ES-I3 (cell line): ENCODE results near the gene AQP3.

ENCODE experiments used
- H3K36me3 ChIP-seq: 2 replicates; pipeline ENCODE4 v1.6.1; 2013; ENCODE audit warnings: mild to moderate bottlenecking, low read length, control low read depth, moderate library complexity; ENCODE audit not compliant: insufficient read depth
- H3K4me1 ChIP-seq: 2 replicates; pipeline ENCODE4 v1.6.1; 2013; ENCODE audit warnings: mild to moderate bottlenecking, control low read depth, low read length; ENCODE audit not compliant: insufficient read depth
- H3K9ac ChIP-seq: 2 replicates; pipeline ENCODE4 v1.6.1; 2013; ENCODE audit warnings: low read depth, mild to moderate bottlenecking, low read length, moderate library complexity
- H3K9me3 ChIP-seq: 2 replicates; pipeline ENCODE4 v1.6.1; 2013; ENCODE audit warnings: mild to moderate bottlenecking, low read length, moderate library complexity; ENCODE audit not compliant: control insufficient read depth, insufficient read depth

AQP3 gene

DNA sequence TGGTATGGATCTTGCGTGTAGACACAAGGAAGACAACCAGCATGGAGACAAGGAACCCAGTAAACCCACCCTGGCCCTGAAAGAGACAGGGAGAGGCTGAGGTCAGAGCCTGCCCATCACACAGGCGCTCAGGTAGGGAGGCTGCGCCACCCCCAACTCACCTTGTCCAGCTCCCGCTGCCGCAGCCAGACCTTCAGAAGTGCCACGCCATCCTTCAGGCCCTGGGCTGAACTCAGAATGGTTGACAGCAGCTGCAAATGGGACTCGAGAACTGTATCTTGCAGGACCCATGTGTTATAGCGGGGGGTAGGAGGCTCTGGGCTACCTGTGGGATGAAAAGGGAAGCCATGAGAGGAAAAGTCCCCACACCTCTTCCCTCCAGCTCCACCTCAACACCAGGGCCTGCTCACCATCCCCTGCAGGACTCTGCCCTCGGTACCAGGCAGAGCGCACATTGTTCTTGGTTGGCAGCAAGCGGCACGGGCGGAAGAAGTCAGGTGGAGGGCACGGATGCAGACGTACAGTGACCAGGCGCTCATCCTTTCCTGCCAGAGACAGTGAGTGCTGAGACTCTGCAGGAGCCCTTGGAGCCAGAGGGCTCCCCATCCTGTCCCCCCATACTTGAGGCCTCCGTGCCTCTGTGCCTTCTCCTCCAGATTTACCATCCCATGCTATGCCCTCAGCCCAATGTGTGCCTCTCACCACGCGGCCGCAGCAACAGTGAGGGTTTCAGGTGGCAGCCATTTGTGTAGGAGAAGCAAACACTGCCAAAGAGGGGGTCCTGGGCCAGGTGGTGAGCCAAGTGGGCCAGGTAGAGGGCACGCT lies 21.6 kb upstream of the AQP3 start:
- Histone ChIP-seq H3K9me3 (no peaks in the 10 kb centered on the region), H3K36me3 (peaks cover 34% of the 10 kb centered on the region), H3K9ac (no peak overlapping the region), H3K4me1 (peaks cover 7% of the 10 kb centered on the region)

DNA sequence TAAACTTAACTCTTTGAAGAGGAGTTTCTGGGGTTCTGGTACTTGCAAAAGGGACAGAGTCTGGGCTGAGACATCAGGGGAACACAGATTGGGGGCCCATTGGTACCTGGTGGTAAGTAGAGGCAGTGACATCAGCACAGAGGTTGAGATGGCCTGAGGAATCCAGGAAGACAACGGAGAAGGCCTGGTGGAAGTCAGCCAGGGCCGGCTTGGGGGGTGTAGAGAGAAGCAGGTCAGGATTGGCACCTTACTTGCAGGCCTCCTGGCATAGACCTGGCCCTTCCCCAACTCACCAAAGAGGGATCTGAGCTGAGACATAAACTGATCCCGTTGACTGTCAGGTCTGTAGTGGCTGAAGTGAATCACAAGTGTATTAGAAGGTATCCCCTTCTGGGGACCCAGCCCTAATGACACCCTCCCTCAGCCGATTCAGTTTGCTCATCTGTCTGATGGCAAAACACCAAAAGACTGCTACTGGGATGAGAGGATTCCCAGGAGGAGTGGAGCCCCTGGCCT lies 20.9 kb upstream of the AQP3 start:
- Histone ChIP-seq H3K4me1 (peaks cover 7% of the 10 kb centered on the region), H3K36me3 (peaks cover 38% of the 10 kb centered on the region)

DNA sequence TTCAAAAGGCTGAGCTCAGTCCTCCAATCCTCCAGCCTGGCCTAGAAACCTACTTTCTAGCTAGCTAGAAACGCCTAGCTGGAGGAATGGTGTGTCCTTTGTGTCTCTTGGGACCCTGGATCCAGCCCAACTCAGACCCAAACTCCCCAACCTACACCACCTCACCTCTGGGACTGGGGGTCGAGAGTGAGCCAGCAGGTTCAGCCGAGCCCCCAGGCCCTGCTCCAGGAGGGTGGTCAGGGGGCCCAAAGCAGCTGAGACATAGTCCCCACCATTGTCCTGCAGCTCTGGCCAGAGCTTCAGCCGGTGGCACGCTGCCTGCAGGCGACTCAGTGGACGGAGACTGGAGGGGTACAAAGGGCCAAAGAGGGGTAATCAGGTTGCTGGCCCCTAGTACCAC lies 20.1 kb upstream of the AQP3 start:
- Histone ChIP-seq H3K9me3 (no peaks in the 10 kb centered on the region), H3K36me3 (peaks cover 41% of the 10 kb centered on the region), H3K4me1 (peaks cover 6% of the 10 kb centered on the region; the same call in 1 of the 2 replicates), H3K9ac (no peak overlapping the region)

More for the DNA sequence above, 20.9 kb upstream of the AQP3 start:
- Histone ChIP-seq H3K9me3 (no peaks in the 10 kb centered on the region), H3K9ac (no peak overlapping the region)

DNA sequence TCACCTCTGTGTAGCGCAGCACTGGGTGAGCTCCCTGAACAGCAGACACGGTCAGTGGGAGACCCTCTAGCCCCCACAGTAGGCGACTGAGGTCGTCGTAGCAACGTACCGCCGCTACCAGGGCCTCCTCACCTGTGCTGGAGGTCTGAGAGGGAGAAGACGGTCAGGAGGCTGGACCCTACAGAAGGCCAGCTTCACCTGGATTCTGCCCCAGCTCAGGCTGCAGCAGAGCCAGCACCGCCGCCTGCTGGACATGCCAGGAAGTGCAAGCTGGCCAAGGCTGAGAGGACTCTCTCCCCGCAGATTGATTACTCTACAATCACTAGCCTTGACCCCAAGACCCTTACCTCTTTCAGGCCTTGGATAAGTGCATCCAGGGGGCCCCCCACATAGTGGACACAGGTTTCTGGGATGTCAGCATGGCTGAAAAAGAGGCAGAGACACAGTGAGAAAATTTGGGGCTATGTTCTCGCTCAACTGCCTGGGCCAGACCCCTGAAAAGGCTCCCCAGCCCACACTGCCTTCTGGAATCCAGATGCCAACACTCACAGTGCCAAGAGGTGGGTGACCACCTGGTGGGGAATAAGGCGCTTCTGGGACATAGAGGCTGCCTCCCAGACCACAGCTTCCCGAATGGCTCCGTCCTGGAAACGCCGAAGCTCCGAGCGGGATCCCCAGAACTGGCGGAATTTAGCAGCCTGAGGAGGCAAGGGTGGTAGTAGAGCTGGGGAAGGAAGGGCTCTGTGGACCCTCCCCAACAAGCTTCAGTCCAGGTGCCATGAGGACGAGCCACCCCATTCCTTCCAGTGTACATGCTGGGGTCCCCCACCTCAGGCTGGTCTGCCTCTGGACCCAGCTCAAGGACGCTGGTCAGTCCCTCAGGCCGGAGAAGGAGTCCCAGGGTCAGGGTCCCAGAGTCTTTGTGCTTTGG lies 19.4 kb upstream of the AQP3 start:
- Histone ChIP-seq H3K4me1 (0 out of 2 replicates have a peak, but pooled peaks cover 2% of the 10 kb centered on the region), H3K9ac (no peak overlapping the region), H3K36me3 (peaks cover 44% of the 10 kb centered on the region), H3K9me3 (no peaks in the 10 kb centered on the region)

DNA sequence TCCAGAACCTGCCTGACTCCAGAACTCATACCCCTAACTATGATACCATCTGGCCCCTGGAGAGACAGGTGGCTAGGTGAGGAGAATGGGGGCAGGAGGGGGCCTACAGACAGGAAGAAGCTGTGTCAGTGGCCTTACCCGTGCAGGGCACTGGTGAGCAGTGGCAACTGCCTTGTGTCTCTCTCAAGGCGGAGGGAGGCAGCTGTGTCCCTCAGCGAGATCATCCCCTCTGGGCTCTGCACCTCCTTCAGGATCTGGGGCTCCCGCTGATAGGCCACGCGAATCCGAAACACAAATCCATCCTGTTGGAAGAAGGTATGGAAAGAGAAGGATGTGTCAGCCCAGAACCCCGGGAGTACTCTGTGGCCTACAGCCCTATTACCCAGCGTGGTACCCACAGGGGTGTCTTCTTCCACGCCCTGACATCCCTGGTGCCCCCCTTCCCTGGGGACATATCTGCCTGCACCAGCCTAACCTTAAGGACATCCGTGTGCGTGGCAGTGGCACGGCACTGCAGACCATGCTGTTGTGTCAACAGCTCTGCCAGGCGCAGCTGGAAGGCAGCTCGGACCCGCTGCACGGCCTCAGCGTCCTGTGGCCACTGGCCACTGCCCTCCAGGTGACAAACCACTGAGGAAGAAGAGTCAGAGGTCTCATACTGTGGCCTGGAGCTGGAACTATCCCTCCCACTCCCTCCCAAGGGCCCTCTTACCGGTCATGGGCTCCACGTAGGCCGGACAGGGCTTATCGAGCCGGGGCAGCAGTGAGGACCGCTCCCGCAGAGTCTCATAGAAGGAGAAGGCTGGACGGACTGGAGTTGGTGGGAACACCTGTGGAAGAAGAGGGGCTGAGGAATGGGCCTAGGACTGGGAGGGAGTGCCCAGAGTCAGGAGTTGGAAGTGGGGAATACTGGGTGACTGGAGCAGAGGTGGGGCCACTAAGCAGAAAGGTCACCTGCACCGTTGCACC lies 18.5 kb upstream of the AQP3 start:
- Histone ChIP-seq H3K9ac (no peak overlapping the region), H3K9me3 (no peaks in the 10 kb centered on the region), H3K36me3 (peaks cover 45% of the 10 kb centered on the region), H3K4me1 (no peaks in the 10 kb centered on the region)

DNA sequence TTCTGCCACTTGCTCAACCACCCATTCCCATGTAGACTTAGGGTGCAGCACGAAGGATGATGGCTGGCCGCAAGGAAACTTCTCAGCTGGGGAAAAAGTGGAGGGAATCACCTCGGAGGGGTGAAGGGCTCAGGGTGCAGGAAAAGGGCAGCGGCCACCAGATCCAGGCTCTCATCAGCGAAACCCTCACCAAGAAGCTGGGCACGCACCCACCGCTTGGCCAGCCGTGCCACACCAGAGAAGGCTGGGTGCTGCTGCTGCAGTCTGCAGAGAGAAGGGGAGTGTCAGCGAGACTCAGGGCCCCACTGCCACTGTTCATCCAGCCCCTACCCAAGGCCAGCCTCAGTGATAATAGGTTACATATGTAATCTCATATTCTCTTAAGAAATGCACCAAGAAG lies 17.7 kb upstream of the AQP3 start:
- H3K9me3 ChIP-seq: no peaks in the 10 kb centered on the region
- H3K4me1 ChIP-seq: no peaks in the 10 kb centered on the region
- H3K36me3 ChIP-seq: peaks cover 46% of the 10 kb centered on the region
- no peak overlapping the region for H3K9ac ChIP-seq

DNA sequence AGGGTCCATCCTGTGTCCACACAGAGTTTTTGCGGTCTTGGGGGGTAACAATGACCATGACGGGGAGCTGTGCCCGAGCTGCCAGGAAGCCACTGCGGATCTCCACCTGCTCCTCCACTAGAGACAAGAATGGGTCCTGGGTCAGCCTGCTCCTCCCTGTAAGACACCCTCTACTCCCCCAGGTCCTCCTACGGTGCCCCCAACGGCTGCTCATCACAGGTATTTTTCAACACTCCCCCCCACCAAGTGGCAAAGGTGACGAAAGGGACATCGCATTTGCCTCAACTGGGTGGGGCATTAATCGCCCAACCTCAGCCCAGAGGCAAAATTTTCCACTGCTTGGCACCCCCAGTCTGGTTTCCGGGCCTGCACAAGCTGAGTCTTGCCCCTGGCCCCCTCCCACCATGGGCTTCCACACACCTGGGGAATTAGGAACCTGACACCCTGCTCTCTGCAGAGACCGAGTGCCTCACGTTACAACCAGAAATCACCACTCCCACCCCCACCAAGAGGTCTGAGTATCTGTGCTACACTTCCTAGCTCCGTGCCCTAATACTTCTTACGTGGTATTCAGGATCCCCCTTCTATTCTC lies 16.7 kb upstream of the AQP3 start:
- no peak overlapping the region for H3K9ac ChIP-seq
- no peaks in the 10 kb centered on the region for H3K9me3 ChIP-seq
- H3K36me3 ChIP-seq: peaks cover 39% of the 10 kb centered on the region
- H3K4me1 ChIP-seq: peaks cover 4% of the 10 kb centered on the region; the same call in 1 of the 2 replicates

DNA sequence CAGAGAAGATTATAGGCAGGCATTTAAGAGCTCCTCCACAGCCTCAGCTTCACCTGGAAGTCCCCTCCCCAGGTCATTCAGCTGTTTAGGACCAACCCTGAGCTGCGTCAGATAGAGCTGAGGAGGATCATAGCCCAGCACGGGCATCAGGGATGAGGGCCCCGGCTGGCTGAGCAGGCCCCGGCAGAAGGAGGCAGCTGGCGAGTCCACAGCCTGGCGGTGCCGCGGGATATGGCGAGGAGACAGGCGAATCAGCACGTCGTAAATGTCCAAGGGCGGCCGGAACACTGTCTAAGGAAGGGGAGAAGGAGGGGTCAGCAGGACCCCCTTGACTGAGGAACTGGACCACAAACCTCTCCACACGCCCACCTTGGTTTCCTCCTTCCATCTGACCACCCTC lies 15.8 kb upstream of the AQP3 start:
- H3K36me3 ChIP-seq: peaks cover 32% of the 10 kb centered on the region
- peaks cover 14% of the 10 kb centered on the region; the same call in 1 of the 2 replicates for H3K4me1 ChIP-seq
- H3K9me3 ChIP-seq: no peaks in the 10 kb centered on the region
- H3K9ac ChIP-seq: no peak overlapping the region

DNA sequence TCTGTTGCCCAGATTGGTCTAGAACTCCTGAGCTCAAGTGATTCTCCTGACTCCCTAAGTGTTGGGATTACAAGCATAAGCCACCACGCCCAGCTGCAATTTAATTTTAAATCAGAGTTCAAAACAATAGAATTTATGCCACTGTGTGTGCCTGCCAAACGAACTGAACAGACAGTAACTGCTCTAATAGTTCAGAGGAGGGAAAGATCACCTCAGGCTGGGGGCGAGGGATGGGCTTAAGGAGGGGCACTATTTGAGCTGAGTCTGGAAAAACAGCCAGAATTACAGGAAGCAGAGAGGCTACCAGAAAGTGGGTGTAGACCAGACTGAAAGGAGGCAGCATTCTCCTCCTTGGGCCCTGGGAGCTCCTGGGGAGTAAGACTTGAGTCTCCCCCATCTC lies 14.1 kb upstream of the AQP3 start:
- Histone ChIP-seq H3K9me3 (no peaks in the 10 kb centered on the region), H3K4me1 (peaks cover 14% of the 10 kb centered on the region; the same call in 1 of the 2 replicates), H3K9ac (no peak overlapping the region), H3K36me3 (peaks cover 30% of the 10 kb centered on the region)

DNA sequence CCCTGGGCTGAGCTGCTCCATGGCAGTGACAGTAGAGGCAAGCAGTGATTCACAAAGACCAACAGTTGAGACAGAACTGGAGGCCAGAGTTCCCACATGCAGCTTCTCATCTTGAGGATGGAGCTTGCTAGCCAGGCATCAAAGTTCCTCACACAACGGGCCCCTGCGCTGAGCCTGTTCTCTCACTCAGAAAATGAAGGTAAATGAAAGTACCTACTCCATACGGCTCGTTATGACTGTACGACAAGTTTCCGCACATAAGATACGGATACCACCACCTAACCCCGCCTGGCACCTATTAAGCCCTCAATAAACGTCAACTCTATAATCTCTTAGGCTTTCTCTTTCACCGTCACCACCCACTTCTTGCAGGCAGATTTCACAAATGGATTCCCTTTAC lies 13.5 kb upstream of the AQP3 start:
- Histone ChIP-seq H3K9me3 (no peaks in the 10 kb centered on the region), H3K4me1 (peaks cover 14% of the 10 kb centered on the region; the same call in 1 of the 2 replicates), H3K9ac (no peak overlapping the region), H3K36me3 (peaks cover 26% of the 10 kb centered on the region)

DNA sequence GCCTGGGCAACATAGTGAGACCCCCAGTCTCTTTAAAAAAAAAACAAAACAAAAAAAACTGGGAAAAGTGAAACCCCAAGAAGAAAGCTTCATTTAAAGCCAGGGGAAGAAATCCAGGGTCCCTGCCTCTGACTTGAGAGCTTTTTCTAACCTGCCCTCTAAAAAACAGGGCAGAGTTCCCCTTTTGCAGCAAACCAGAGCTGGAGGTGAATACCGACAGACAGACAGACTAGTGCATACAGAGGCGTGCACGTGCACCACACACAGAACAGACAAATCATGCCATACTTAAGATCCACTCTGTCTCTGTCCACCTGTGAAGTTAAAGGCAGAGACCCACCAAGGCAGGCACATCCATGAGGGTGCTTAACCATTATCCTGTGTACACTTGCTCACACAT lies 11.7 kb upstream of the AQP3 start:
- H3K9ac ChIP-seq: no peak overlapping the region
- no peaks in the 10 kb centered on the region for H3K9me3 ChIP-seq
- peaks cover 14% of the 10 kb centered on the region; the same call in 1 of the 2 replicates for H3K4me1 ChIP-seq

DNA sequence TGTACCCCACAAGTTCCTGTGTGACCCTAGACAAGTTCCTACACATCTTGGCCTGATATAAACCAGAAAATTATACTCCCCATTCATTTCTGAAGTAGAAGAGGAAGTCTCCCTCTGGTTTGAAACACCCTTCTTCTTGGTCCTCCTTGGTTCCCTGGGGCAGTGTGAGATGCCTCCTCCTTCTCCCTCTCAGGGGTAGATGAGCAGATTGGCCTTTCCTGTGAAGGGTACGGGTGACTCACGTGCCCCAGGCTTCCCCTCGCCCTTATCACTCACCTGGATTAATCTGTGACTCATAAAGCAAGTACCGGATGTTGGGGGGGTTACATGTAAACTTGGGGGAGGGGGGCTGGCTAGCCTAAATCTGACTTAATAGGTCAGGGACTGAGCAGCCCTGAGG lies 11.1 kb upstream of the AQP3 start:
- Histone ChIP-seq H3K36me3 (peaks cover 16% of the 10 kb centered on the region), H3K9me3 (no peaks in the 10 kb centered on the region), H3K9ac (no peak overlapping the region), H3K4me1 (peaks cover 17% of the 10 kb centered on the region; the same call in 1 of the 2 replicates)

More for the DNA sequence above, 11.7 kb upstream of the AQP3 start:
- H3K36me3 ChIP-seq: peaks cover 19% of the 10 kb centered on the region

DNA sequence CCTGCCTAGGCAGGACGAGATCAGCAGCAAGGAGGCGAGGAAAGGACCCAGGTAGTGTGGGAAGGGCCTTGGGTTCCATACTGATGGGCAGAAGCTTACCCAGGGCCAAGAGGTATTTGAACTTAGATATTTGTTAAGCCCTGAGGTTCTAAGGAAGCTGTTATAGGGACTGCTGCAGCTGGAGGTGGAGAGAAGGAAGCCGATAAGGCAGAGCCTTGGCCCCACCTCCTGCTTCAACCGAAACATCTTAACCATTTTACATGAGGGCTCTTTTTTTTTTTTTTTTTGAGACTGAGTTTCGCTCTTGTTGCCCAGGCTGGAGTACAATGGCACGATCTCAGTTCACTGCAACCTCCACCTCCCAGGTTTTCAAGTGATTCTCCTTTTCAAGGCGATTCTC lies 8.6 kb upstream of the AQP3 start:
- H3K9me3 ChIP-seq: no peaks in the 10 kb centered on the region
- H3K9ac ChIP-seq: no peak overlapping the region
- H3K4me1 ChIP-seq: peaks cover 26% of the 10 kb centered on the region; the same call in 1 of the 2 replicates
- H3K36me3 ChIP-seq: peaks cover under 1% of the 10 kb centered on the region; the same call in 1 of the 2 replicates
